Measurements from ENCODE around the gene SLC26A11.

Gene SLC26A11

GRCh38 chr17:80209765-80210164 lies 10.5 kb upstream of the SLC26A11 start:
- Histone ChIP-seq H3K36me3 (peaks cover 32% of the 10 kb centered on the region), H3K9me3 (no peaks in the 10 kb centered on the region), H3K4me1 (no peaks in the 10 kb centered on the region), H3K27me3 (no peaks in the 10 kb centered on the region), H3K4me3 (ENCODE audit: low read depth, low read length) (no peak overlapping the region)
- DNase-seq, result no peak
- no peak for TF ChIP-seq CTCF (IDR thresholded peaks at IDR 0.05; ENCODE audit: low read depth, low read length)

- TF ChIP-seq CTCF (IDR thresholded peaks at IDR 0.05; ENCODE audit: low read depth, low read length), result no peak
- Histone ChIP-seq H3K4me1 (no peaks in the 10 kb centered on the region), H3K36me3 (peaks cover 32% of the 10 kb centered on the region), H3K9me3 (no peaks in the 10 kb centered on the region), H3K4me3 (ENCODE audit: low read depth, low read length) (no peak overlapping the region), H3K27me3 (no peaks in the 10 kb centered on the region)
- no peak for DNase-seq
These were observed 9.7 kb upstream of the SLC26A11 start for GRCh38 chr17:80210348-80211108.

- Histone ChIP-seq H3K27me3 (no peaks in the 10 kb centered on the region), H3K36me3 (peaks cover 36% of the 10 kb centered on the region), H3K4me1 (no peaks in the 10 kb centered on the region), H3K9me3 (no peaks in the 10 kb centered on the region), H3K4me3 (ENCODE audit: low read depth, low read length) (no peak overlapping the region)
- TF ChIP-seq CTCF (IDR thresholded peaks at IDR 0.05; ENCODE audit: low read depth, low read length), result no peak
- no peak for DNase-seq
These were observed 8.1 kb upstream of the SLC26A11 start for GRCh38 chr17:80212109-80212508.

GRCh38 chr17:80212511-80212910 lies 7.7 kb upstream of the SLC26A11 start:
- Histone ChIP-seq H3K27me3 (no peaks in the 10 kb centered on the region), H3K36me3 (peaks cover 38% of the 10 kb centered on the region), H3K4me3 (ENCODE audit: low read depth, low read length) (no peak overlapping the region), H3K4me1 (no peaks in the 10 kb centered on the region), H3K9me3 (no peaks in the 10 kb centered on the region)
- no peak for TF ChIP-seq CTCF (IDR thresholded peaks at IDR 0.05; ENCODE audit: low read depth, low read length)
- no peak for DNase-seq

- H3K27me3 ChIP-seq, result no peaks in the 10 kb centered on the region
- no peak for DNase-seq
- no peaks in the 10 kb centered on the region for H3K4me1 ChIP-seq
- H3K9me3 ChIP-seq, result no peaks in the 10 kb centered on the region
- no peak for TF ChIP-seq CTCF (IDR thresholded peaks at IDR 0.05; ENCODE audit: low read depth, low read length)
- no peak overlapping the region for H3K4me3 ChIP-seq (ENCODE audit: low read depth, low read length)
- peaks cover 42% of the 10 kb centered on the region for H3K36me3 ChIP-seq
These were observed 7.1 kb upstream of the SLC26A11 start for GRCh38 chr17:80212962-80213642.

- no peak for TF ChIP-seq CTCF (IDR thresholded peaks at IDR 0.05; ENCODE audit: low read depth, low read length)
- no peaks in the 10 kb centered on the region for H3K9me3 ChIP-seq
- H3K27me3 ChIP-seq, result no peaks in the 10 kb centered on the region
- H3K36me3 ChIP-seq, result peaks cover 42% of the 10 kb centered on the region
- no peak for DNase-seq
- H3K4me1 ChIP-seq, result no peaks in the 10 kb centered on the region
- no peak overlapping the region for H3K4me3 ChIP-seq (ENCODE audit: low read depth, low read length)
These were observed 6.6 kb upstream of the SLC26A11 start for GRCh38 chr17:80213643-80213975.

Data from BE2C (cell line).